ENCODE data around the gene STAT2. TPM values are rescaled to one million over a fixed set of nuclear protein-coding genes. Genes with fewer than 3 reads are reported as not detected.

Gene STAT2
- total RNA-seq, 3 donors from 2014 or later (not counting 1 experiment from before 2014, with no cell fraction given), result 140 to 157 (median 143) TPM

DNA sequence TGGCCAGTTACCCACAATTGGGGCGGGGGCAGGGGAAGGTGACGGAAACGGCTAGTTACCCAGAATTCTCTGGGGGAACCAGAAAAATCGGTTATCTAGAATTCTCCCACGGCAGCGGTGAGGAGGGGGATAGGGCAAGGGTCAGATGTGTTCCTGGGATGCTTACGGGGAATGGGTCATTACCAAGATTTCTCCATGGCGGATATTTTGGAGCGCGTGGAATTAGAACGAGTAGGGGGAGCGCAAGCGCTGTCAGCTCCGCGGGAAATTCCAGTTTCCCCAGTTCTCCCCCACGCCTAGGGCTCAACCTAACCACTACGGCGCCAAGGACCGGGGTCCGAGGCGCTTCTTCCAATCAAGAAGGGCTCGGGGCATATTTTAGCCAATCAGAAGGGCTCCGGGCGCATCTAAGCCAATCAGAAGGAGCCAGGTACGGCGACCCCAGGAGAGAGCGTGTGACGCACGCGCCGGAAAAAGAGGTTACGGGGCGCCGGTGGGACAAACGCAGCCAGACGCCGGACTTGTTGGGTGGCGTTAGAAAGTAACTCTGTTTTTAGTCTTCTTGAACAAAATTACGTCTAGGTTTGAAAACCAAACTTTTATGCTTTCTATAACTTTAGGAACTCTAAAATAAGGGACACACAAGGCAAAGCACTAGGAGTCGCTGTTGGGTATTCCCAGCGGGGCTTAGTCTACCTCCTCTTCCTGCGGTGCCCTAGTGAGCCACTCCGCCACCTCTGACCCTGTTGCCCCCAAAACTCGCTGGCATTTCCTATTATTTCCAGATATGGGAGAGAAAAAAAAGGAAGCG is 26.0 kb downstream of the STAT2 start, which contains the start of gene PAN2:
Gene PAN2, minus strand, starts transcription at position 322 of the 811 bp plus-strand sequence. CDS start 906 bp downstream, outside the sequence.
- ATAC-seq (peak; percentile 91 to 96 (median 96)), DNase-seq (peak; percentile 92 to 97)
- H3K36me3 ChIP-seq (ENCODE audit: control insufficient read depth, insufficient read depth, low read length), result no peaks in the 10 kb centered on the region
- no peaks in the 10 kb centered on the region for H3K9me3 ChIP-seq (ENCODE audit: control insufficient read depth, insufficient read depth, low read length)
- no peaks in the 10 kb centered on the region for H3K27me3 ChIP-seq (ENCODE audit: control insufficient read depth, insufficient read depth, low read length)
- Mint-ChIP-seq H3K4me3 (peak within 1 kb of the TSS; percentile 93), H3K27ac (peak within 1 kb of the TSS; percentile 99), H3K27me3 (ENCODE audit: low read depth in 2 of 2) (no peaks in the 10 kb centered on the region), H3K36me3 (no peaks in the 10 kb centered on the region), H3K9me3 (no peaks in the 10 kb centered on the region), H3K4me1 (peaks cover 19 to 34% of the 10 kb centered on the region in 2 donors)
- TF ChIP-seq, protein P1, sequence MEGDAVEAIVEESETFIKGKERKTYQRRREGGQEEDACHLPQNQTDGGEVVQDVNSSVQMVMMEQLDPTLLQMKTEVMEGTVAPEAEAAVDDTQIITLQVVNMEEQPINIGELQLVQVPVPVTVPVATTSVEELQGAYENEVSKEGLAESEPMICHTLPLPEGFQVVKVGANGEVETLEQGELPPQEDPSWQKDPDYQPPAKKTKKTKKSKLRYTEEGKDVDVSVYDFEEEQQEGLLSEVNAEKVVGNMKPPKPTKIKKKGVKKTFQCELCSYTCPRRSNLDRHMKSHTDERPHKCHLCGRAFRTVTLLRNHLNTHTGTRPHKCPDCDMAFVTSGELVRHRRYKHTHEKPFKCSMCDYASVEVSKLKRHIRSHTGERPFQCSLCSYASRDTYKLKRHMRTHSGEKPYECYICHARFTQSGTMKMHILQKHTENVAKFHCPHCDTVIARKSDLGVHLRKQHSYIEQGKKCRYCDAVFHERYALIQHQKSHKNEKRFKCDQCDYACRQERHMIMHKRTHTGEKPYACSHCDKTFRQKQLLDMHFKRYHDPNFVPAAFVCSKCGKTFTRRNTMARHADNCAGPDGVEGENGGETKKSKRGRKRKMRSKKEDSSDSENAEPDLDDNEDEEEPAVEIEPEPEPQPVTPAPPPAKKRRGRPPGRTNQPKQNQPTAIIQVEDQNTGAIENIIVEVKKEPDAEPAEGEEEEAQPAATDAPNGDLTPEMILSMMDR (IDR thresholded peaks at IDR 0.05), result peak; percentile 58
- H3K4me1 ChIP-seq (ENCODE audit: control insufficient read depth, insufficient read depth, low read length), result peaks cover 31% of the 10 kb centered on the region
- under 1% methylated on average over 44 of the region's 45 CpGs for WGBS (ENCODE audit: insufficient coverage)
- peak within 1 kb of the TSS; percentile 77 for H3K4me3 ChIP-seq (ENCODE audit: low read length)
- intact Hi-C loops (cut with micrococcal nuclease), result loop anchor here (1.0 to 5.0 kb wide), 4 partner anchors 18 to 133 kb away; partner anchors contain the start of genes COQ10A, SPRYD4 and STAT2
- H3K27ac ChIP-seq (ENCODE audit: low read length), result peak within 1 kb of the TSS; percentile 99

DNA sequence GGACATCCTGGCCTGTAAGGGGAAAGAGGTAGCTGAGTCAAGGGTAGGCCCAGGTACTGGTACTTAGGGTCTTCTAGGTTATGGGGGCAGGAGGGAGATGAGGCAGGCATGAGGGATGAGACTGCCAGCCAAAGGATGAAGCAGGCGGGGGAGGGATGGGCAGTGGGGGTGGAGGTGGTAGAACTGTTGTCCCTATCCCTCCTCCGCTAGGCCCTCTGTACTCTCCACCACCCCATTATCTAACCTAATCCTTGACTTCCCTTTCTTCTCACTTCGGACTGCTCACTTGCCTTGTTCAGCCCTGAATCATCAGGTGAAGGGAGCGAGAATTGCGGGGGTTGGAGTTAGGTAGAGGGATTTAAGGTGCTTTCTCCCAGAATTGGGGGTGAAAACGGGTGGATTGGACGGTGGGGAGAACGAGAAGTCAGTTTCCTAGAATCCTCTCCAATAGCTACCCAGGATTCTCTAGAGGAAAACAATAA is 26.7 kb downstream of the STAT2 start:
- intact Hi-C loops (cut with micrococcal nuclease), result loop anchor here (5.0 kb wide), 1 partner anchor 134 kb away; the partner anchor contains the start of gene SPRYD4
- TF ChIP-seq, protein P1 (IDR thresholded peaks at IDR 0.05), result no peak
- peak in 2 of 3 donors; percentile 6 to 10 for ATAC-seq
- H3K4me1 Mint-ChIP-seq, result peaks cover 19 to 28% of the 10 kb centered on the region in 2 donors
- H3K27ac ChIP-seq (ENCODE audit: low read length), result peak overlapping the region; percentile 99
- DNase-seq, result no peak
- no peaks in the 10 kb centered on the region for H3K27me3 Mint-ChIP-seq (ENCODE audit: low read depth in 2 of 2)
- whole genome bisulfite sequencing (ENCODE audit: insufficient coverage), result 6% methylated on average over 5 of the region's 8 CpGs
- H3K9me3 ChIP-seq (ENCODE audit: control insufficient read depth, insufficient read depth, low read length), result no peaks in the 10 kb centered on the region
- H3K4me3 Mint-ChIP-seq, result peak overlapping the region; percentile 93
- H3K27ac Mint-ChIP-seq, result peak overlapping the region; percentile 99
- H3K27me3 ChIP-seq (ENCODE audit: control insufficient read depth, insufficient read depth, low read length), result no peaks in the 10 kb centered on the region
- peaks cover 27% of the 10 kb centered on the region for H3K4me1 ChIP-seq (ENCODE audit: control insufficient read depth, insufficient read depth, low read length)
- no peaks in the 10 kb centered on the region for H3K9me3 Mint-ChIP-seq
- peak overlapping the region; percentile 77 for H3K4me3 ChIP-seq (ENCODE audit: low read length)
- H3K36me3 Mint-ChIP-seq, result no peaks in the 10 kb centered on the region
- H3K36me3 ChIP-seq (ENCODE audit: control insufficient read depth, insufficient read depth, low read length), result peaks cover 3% of the 10 kb centered on the region

DNA sequence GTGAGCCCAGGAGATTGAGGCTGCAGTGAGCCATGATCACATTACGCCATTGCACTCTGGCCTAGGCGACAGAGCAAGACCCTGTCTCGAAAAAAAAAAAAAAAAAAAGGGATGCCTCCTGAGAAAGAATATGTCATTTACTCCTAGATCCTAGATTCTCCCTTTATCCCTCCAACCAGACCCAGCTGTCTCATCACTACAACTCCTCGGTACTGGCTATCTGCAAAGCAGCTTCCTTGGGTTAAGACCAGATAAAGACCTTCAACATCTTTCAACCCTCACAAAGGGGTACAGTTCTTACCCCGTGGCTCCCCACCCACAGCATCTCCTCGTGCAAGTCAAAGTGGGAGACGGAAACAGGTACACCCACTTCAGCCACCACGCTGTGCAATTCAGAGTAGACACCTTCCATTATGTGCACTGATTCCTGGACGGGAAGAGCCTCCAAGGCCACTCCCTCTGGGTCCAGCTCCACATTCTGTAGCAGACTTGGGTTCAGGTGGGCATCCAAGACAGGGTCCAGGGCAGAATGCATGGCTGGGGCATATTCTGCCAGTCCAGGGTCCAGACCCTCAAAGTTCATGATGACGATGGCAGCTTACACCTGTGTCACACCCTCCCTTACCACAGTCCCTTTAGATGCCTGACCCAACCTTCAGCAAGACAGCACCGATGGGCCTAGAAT is 27.3 kb downstream of the STAT2 start:
- intact Hi-C loops (cut with micrococcal nuclease), result loop anchor here (5.0 kb wide), 1 partner anchor 135 kb away; the partner anchor contains the start of gene SPRYD4

More for the DNA sequence above, 27.3 kb downstream of the STAT2 start:
- H3K4me3 Mint-ChIP-seq, result peak overlapping the region; percentile 93
- 97% methylated on average over 11 of the region's 11 CpGs for WGBS (ENCODE audit: insufficient coverage)
- no peaks in the 10 kb centered on the region for H3K9me3 ChIP-seq (ENCODE audit: control insufficient read depth, insufficient read depth, low read length)
- peaks cover 22% of the 10 kb centered on the region for H3K4me1 ChIP-seq (ENCODE audit: control insufficient read depth, insufficient read depth, low read length)
- no peaks in the 10 kb centered on the region for H3K27me3 Mint-ChIP-seq (ENCODE audit: low read depth in 2 of 2)
- DNase-seq (no peak), ATAC-seq (no peak)
- peak overlapping the region; percentile 99 for H3K27ac Mint-ChIP-seq
- H3K9me3 Mint-ChIP-seq, result no peaks in the 10 kb centered on the region
- H3K27ac ChIP-seq (ENCODE audit: low read length), result peak overlapping the region; percentile 99
- peaks cover 19 to 27% of the 10 kb centered on the region in 2 donors for H3K4me1 Mint-ChIP-seq
- peak overlapping the region; percentile 77 for H3K4me3 ChIP-seq (ENCODE audit: low read length)
- TF ChIP-seq, protein P1 (IDR thresholded peaks at IDR 0.05), result no peak
- H3K36me3 Mint-ChIP-seq, result peaks cover under 1% of the 10 kb centered on the region
- peaks cover 7% of the 10 kb centered on the region for H3K36me3 ChIP-seq (ENCODE audit: control insufficient read depth, insufficient read depth, low read length)
- H3K27me3 ChIP-seq (ENCODE audit: control insufficient read depth, insufficient read depth, low read length), result no peaks in the 10 kb centered on the region

All from natural killer cell (primary cell).